GM21786 (cell line): ENCODE measurements around the gene SLC16A1.
"Not testable (repeated sequence)": the region's sequence is repeated elsewhere in the genome, so short reads cannot be mapped to it uniquely, and the experiment has no call there.

Experiments
- ATAC-seq: cut with Tn5 transposase; IDR thresholded peaks from one replicate; pipeline ENCODE4 v1.9.1; 2021; ENCODE audit not compliant: unreplicated experiment

The SLC16A1 gene

DNA sequence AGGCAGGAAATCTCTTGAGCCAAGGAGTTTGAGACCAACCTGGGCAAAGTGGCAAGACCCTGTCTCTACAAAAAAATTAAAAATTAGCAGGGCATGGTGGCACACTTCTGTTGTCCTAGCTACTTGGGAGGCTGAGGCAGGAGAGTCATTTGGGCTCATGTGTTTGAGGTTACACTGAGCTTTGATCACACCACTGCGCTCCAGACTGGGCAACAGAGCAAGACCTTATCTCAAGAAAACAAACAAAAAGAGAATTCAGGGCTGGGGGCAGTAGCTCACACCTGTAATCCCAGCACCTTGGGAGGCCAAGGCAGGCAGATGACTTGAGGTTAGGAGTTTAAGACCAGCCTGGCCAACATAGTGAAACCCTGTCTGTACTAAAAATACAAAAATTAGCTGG, 17.8 kb upstream of the SLC16A1 start:
- ATAC-seq = no peak

DNA sequence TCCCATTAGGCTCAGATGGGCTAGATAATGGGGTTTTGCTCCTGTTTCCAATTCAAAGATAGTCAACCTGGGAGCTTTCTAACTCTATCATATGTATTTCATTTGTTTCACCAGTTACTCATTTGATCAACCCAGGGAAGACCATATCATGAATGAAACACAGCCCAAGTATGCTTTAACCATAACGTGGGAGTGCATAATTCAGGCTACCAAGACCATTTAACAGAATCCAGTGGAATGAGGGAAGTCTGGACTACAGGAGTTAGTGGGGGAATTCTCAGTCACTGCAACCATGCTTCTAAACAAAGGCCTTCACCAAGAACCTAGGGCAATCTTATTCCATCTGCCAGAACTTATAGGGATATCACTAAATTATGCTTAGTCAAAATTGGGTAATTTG, 15.0 kb upstream of the SLC16A1 start:
- no peak for ATAC-seq

DNA sequence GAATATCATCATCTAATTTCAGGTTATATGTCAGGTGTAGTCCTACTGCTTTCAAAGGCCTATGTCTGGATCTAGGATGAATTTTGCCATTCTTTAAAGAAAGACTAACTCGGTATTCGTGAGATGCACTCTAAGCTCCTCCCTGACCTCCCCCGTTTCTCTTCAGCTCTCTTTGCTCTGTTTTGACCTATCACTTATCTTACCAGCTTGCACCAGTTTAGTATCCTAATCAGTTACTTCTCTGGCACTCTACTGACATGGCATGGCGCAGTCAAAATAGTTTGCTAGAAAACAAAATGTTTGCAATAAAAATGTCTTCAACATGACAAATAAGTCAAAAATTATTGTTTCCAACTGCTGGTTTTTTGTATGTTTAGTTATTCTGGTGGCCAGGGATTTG, 8.4 kb upstream of the SLC16A1 start:
- ATAC-seq = no peak

DNA sequence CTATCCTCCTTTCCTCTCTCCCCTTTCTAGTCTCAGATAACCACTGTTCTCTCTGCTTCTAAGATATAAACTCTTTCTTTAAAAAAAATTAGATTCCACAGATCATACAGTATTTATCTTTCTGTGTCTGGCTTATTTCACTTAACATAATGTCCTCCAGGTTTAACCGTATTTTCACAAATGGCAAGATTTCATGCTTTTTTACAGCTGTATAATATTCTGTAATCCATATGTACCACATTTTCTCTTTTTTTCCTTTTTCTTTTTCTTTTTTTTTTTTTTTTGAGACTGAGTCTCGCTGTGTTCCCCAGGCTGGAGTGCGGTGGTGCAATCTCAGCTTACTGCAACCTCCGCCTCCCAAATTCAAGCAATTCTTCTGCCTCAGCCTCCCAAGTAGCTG, 5.1 kb upstream of the SLC16A1 start:
- no peak for ATAC-seq

DNA sequence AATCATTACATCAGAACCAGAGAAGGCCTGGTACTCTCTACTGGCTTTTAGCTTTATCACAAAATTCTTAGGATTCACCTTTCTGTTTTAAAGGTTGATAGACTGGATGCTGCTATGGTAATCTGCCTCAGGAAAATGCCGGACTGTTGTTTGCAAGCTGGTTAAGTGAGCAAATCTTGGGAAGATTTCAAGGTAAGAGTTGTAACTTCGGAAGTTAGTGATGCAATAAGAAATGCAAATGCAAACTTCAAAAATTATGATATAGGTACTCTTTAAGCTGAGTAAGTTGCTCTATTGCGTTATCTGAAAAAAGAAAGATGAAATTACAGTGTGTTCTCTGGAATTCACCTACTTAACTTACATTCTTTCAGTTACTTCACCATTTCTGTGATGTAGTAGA, 4.4 kb upstream of the SLC16A1 start:
- no peak for ATAC-seq

DNA sequence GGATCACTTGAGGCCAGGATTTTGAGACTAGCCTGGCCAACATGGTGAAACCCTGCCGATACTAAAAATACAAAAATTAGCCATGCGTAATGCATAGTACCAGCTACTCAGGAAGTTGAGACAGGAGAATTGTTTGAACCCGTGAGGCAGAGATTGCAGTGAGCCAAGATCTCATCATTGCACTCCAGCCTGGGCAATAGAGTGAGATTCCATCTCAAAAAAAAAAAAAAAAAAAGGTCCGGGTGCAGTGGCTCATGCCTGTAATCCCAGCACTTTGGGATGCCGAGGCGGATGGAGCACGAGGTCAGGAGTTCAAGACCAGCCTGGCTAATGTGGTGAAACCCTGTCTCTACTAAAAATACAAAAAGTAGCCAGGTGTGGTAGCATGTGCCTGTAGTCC, 2.2 kb upstream of the SLC16A1 start:
- ATAC-seq = not testable (repeated sequence)

DNA sequence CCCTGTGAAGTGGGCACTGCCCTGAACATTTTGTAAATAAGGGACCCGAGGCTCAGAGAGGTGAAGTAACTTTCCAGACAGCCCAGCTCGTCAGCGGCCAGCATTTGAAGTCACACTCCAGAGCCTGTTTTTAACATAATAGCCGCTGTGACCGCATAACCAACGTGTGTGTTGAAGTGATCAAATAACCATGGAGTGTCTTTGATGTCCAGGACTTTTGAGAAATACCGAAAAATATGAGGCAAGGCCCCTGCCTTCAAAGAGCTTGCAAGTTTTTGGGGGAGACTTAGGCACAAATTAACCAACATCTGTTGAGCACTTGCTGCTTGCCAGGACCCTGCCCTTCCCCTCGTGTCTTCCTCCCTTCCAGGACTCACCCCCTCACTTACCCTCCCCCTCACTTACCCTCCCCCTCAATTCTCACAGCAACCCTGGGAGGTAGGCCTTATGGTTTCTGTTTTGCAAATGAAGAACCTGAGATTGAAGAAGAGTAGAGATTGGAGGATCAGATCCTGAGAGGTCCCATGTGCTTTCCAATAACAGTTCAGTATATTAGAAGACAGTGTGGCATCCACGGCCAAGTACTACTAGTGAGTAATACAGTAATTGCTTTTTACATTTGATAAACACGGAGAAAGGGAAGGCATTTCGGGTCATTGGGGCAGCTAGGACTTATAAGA, 1.3 kb upstream of the SLC16A1 start:
- ATAC-seq = peak; percentile 53

DNA sequence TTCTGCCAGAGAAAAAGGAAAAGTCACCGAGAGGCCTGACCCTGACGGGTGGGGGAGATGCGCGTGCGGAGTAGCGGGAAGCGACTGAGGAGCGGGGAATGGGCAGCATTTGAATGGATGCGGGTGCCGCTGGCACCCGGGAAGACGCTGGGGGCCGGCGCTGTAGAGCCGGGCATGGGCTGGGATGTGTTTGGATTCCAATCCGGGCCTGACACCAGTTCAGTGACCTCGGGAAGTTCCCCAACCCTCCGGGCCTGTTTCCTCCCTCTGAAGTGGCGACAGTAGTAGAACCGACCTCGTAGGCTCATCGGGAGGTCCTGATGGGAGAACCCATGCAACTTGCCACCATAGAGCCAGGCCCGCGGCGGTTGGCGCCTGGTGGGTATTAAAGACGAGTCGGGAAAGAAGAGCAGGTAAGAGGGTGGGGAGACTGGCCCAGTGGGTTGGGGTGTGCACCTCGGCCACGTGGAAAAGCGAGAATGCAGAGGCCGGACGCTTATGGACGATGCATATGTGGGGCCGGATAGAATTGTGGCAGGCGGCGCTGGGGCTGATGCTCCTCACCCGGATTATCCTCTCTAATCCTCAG, 642 bp upstream of the SLC16A1 start:
- peak; percentile 3 for ATAC-seq

DNA sequence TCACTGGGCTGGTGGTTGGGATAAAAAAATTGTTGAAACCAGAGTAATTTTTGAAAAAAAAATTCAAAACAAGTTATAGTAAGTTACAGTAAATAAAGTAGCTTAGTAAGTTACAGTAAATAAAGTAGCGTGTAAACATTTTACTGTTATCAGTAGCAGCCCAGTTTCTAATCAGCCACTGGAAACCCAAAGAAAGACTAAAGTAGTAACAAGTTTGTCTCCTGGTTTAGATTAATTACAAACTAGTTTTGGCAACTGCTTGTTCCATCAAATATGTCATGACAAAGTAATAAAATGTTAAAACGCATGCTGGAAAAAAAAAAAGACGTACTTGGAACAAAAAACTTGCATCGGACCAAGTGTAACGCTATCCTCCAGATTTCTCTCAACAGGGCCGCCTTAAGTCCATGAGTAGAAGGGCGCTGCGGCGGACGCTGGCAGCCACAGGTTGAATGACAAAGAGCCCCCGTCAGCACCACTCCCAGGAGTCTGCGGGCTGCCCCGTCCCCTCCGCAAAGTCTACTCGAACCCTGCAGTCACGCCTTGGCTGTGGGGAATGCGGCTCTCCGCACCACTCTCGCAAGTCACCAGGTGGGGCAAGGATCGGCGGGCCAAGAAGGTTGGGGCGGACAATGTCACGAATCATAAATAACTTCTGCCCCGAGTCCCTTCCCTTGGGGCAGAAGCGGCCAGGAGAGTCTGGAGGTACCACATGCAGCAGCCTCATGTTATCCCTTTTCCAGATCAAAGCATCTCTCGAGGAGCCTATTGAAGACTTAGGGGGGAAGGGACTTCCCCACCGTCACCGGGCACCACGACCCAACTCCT, 837 bp downstream of the SLC16A1 start:
- ATAC-seq = peak; percentile 20

DNA sequence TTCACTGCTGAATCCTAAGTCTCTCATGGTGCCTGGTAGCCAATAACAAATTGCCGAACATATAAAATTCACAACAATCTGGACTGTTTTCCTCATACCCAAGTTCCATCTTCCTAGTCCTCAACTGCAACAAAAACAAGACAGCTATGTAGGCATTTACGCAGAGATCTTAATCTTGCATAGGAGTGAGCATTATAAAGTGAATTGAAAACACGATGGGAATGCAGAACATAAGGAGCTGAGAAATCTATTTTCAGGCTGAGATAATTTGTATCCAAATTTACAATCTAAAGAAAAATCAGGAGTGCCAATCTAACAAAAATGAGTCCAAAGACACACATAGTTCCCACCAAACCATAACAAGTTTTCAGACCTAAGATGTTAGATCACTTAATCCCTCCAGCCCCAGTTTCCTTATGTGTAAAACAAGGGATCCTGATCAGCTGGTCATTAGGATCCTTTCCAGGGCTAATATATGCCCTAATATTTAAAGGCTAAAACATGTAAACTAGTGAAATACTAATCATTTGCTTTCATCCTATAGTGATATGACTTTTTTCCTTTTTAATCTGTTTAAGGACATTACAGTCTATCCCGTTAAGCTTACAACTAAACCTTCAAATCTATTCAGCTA, 1.9 kb downstream of the SLC16A1 start:
- ATAC-seq = no peak

DNA sequence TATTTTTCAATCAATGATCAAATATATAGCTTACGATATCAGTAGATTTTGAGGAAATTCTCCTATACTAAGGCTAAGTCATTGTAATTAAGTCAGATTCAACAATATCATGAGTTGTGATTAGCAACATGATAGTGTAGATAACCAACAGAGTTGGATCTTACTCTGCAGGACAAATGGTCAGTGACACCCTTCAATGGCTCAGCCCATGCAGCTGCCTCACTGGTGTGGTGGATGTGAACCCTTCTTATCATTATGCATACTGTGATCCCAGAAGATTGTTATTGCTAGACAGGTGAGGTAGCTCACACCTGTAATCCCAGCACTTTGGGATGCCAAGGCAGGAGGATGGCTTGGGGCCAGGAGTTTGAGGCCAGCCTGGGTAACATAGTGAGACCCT, 5.6 kb downstream of the SLC16A1 start:
- ATAC-seq = no peak

DNA sequence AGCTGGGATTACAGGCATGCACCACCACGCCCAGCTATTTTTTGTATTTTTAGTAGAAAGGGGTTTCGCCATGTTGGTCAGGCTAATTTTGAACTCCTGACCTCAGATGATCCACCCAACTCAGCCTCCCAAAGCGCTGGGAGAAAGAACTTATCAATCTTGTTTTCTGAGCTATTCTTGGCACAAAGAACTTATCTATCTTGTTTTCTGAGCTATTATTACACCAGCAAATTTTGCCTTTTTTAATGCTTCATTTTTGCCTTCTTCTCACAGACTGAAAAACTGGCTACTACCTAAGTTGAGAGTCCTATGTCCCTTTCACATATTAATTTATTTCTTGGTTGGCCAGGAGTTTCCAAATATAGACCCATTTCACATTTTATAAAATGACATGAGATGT, 9.3 kb downstream of the SLC16A1 start:
- no peak for ATAC-seq

DNA sequence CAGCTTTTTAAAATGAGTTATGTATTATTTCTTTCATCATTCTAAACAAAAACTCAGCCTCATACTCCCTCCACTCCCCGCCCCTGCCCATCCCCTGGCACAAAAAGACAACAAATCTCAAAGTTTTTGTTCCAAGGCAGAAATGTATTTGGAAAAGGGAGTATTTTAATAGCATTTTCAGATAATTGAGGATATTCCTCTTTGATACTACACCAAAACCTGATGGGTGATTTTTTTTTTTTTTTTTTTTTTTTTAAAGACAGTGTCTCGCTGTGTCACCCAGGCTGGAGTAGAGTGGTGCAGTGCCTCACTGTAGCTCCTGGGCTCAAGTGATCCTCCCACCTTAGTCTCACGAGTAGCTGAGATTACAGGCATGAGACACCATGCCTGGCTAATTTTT, 16.2 kb downstream of the SLC16A1 start:
- no peak for ATAC-seq

DNA sequence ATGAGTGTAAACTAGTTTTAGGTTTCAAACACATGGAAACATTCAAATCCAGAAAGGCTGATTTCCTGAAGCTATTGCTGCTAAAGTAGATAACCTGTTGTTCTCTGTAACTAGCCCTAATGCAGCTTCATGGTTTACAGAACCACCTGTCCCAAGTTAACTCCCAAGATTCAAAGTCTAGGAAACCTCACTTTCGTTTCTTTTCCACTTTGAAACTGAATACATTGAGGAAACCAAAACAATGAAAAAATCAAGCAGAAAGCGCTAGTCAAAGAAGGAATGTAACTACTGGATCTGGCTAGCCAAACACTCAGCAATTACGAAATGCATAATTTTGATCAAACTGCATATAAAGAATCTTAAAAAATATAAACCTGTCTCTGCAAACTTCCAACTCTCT, 17.8 kb downstream of the SLC16A1 start:
- no peak for ATAC-seq

DNA sequence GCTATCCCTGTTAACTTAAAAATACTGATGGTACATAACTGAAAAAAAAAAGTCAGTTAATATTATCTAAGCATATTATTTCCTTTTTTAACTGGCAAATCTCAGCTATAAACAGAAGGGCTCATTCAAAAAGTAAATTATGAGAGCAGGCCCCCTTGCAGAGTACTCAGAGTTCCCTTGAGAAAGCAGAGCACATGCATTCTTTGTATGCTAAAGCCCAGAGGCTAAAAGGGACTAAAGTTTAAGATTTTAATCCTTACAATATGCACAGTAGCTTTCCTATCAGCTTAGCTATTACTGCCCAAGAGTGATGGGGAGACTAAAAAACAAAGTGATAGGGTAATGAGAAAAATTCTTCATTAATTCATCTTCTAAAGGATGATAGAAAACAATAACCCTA, 18.5 kb downstream of the SLC16A1 start:
- no peak for ATAC-seq

DNA sequence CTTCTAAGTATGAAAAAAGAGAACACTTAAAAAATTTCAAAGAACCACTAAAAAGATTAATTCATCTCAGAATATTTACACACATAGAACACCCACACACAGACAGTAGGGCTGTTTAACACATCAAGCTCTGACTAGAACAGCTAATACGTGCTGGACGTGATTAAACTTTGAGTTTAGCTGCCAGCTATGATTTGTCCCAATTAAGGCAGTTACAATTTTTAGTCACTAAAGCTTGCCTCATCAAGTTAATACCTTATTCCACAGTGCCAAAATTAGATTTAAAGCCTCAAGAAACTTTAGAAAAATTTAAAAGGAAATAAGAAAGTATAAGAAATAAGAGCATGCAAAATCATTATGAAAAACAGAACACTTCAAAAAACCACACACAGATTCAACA, 18.9 kb downstream of the SLC16A1 start:
- ATAC-seq = no peak

DNA sequence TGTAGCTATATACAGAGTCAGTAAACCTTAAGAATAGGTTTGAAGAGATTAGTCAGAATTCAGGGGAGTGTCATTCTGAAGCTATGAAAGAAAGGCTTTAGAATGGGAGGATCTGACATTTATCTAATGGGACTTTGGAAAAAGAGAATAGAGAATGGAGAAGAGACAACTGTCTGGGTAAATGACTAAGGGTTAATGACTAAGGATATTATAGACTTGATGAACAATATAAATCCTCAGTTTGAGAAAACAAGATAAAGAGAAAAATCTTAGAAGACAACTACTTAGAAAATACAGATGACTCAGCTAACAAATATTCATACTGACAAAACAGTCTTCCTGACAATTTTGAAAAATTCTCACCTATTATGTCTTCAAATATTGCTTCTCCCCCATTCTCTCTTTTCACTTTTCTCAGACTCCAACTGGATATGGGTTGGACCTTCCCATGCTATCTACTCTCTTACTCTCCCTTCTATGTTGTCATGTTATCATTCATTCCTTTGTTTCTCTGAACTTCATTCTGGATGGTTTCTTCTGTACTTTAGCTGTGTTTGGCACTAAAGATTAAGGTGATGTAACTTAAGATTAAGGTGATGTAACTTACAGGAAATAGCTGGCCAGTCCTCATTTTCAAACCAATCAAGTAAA, 20.4 kb downstream of the SLC16A1 start:
- ATAC-seq = no peak

DNA sequence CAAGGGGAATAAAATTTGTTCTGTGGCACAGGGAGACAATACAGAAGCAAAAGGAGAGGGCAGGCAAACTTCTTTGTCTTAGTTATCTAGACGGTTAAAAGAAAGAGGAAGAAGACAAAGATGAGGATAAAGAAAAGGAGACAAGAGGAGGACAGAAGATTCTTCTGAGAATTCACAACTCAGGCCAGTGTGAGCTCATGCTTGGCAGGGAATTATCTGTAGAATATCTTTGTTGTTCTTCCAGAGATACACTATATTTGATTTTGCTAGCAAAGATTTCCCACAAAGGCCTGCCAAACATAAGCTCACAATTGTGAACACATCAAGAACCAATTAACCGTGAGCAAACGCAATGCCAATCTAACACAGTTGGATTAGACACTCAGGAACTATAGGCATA, 21.4 kb downstream of the SLC16A1 start:
- ATAC-seq = no peak

DNA sequence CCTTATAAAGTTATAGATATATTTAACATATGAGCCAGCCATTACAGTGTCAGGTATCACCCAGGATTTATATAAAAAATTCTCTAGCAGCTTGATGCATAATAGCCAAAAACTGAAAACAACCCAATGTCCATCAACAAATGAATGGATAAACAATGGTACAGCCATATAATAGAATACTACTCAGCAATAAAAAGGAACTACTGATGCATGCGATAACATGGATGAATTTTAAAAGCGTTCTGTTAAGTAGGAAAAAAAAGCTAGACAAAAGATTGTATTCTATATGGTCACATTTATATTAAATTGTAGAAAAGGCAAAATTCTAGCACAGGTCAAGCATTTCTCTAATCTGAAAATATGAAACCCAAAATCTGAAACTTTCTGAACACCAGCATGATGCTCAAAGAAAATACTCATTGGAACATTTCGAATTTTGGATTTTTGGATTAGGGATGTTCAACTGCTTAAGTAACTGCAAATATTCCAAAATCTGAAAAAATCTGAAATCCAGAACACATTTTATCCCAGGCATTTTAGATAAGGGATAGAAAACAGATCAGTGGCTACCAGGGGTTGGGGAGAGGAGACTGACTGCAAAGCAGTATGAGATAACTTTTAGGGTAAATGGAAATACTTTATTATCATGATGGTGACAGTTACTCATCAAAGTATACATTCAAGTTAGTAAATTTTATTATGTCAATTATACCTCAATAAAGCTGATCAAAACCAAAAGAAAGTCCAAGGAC, 22.0 kb downstream of the SLC16A1 start:
- no peak for ATAC-seq

DNA sequence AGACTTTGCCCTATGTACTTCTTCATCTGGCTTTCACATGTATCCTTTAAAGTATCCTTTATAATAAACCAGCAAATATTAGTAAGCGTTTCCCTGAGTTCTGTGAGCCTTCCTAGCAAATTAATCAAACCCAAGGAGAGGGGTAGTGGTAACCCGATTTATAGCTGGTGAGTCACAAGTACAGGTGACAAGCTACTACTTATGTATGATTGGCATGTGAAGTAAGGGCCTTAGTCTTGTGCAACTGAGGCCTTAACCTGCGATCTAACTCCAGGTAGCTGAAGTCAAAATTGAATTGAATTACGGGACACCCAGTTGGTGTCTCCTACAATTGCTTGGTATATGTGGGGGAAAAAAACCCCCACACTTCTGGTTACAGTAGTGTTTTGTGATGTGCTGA, 26.0 kb downstream of the SLC16A1 start:
- no peak for ATAC-seq
